Ureter (tissue), 1 donor: ENCODE measurements around the gene FBXO4. TPM values are rescaled to one million over a fixed set of nuclear protein-coding genes. Genes with fewer than 3 reads are reported as not detected.

Experiments
- DNase-seq: peaks from one replicate; pipeline ENCODE4 v3.0.0-alpha.2; 2020; ENCODE audit warnings: low spot score
- total RNA-seq: library from RNA; stranded (reverse); gene quantifications from one replicate; pipeline ENCODE4 v1.2.4, GENCODE V29; 2023
- donor health status: DM: yes; HTN: yes; CAD: no.

The FBXO4 gene
- 16.2 TPM for total RNA-seq

GRCh38 chr5:41924872-41925554 is at the start of gene FBXO4:
FBXO4 (plus strand) TSS chr5:41925281; CDS start chr5:41925310, 29 bp downstream.
- DNase-seq = peak; percentile 88

DNA sequence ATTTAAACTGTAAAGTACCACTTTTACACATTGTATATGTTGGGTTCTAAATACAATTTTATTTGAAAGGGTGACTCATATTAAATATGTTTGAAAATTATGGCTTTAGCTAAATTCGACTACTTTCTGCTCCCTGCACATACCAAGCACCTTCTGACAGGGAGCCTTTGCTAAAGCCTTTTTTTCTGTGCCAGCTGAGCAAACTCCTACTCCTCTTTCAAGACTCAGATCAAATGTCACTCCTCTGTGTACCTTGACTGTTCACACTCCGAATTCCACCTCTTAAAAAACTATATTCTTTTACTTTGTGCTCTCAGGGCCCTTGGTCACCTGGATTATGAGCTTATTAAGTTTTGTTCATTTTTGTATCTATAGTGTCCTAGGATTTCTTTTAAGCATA is 48.4 kb upstream of the FBXO4 start:
- no peak for DNase-seq

DNA sequence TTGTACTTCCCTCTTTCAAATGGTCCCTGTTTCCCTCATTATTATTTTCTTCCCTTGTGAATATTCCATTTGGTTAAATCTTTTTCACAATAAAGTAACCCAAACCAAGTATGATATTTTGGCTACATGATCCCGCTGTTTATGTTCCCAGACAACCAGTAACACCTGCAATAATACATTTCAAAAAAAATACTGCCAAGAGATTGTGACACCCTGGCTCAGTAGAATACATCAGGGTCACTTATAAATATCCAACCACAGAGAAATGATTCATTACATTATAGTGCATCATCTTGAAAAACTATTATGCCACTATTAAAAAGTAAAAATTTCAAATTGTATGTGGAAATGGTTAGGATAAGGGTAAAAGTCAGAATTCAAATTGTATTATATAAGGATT is 47.7 kb upstream of the FBXO4 start:
- DNase-seq = no peak

DNA sequence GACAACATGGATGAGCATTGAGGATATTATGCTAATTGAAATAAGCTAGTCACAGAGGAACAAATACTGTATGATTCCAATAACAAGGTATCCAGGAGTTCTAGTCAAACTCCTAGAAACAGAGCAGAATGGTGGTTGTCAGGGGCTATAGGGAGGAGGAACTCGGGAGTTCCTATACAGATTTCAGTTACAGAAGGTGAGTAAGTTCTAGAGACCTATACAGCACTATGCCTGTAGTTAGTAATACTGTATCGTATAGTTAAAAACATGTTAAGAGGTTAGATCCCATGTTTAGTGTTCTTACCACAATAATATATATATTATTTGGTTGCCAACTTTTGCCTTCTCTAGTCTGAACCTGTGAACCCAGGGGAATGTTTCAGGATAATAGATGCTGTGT is 46.9 kb upstream of the FBXO4 start:
- no peak for DNase-seq

- DNase-seq = no peak
Observed at GRCh38 chr5:41878643-41879478, 46.2 kb upstream of the FBXO4 start.

DNA sequence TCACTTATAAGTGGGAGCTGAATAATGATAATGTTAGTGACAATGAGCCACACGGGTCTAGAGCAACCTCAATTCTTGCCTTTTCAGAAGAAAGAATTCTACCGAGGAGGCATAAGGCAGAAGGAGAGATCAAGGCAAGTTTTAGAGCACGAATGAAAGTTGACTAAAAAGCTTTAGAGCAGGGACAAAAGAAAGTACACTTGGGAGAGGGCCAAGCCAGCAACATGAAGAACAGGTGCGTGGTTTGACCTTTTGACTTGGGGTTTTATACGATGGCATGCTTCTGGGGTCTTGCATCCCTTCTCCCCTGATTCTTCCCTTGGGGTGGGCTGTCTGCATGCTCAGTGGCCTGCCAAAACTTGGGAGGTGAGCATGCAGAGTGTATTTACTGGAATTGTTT is 42.3 kb upstream of the FBXO4 start:
- DNase-seq = no peak

GRCh38 chr5:41883243-41883642 is 41.8 kb upstream of the FBXO4 start:
- no peak for DNase-seq

DNA sequence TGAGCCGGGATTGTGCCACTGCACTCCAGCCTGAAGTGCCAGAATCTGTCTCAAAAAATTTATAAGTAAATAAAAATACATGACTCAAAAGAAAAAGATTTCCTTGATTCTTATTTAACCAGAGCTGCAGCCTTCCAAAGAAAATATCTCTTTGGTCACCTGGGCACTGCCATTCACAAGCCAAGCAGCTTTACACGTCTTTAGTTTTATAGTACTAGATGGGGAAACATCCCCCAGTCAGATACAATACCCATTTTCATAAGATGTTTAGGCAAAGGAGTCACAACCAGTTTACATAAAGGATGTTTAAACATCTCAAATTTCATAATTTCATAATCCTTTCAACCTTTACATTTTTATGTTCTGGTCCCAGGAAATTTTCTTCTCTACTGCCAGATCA is 41.1 kb upstream of the FBXO4 start:
- DNase-seq = no peak

GRCh38 chr5:41885286-41885685 is 39.8 kb upstream of the FBXO4 start:
- DNase-seq = no peak

DNA sequence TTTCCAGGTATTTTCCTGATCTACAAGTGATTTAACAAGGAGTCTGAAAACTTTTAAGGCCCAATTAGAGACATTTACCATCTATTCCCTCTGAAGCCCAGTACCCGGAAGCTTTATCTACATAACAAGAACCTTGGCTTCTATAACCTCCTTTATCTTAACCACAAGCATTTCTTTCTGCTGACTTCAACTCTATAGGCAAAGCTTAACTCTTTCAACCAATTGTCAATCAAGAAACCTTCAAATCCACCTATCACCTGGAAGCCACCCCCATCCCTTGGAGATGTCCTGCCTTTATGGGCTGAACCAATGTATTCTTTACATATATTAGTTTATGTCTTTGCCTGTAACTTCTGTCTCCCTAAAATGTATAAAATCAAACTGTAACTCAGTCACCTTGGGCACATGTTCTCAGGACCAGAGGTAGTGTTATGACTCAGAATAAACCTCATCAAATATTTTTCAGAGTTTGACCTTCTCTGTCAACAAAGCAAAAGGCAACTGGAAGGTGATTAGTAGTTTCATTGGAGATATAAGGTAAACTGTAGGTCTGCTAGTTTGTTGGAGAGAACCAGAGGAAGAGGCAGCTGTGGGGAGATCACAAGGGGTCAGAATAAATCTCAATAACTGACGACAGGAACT is 33.9 kb upstream of the FBXO4 start:
- no peak for DNase-seq

DNA sequence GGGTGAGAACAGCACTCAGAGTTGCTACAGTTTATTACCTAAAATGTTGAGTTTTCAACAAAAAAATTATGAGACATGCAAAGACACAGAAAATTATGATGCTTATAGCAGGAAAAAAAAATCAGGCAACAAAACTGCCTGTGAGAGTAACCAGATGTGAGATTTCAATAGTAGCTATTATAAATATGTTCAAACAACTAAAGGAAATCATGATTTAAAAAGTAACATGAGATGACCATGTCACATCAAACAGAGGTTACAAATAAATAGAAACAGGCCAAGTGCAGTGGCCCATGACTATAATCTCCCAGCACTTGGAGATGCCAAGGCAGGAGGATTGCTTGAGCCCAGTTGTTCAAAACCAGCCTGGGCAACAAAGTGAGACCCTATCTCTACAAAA is 33.0 kb upstream of the FBXO4 start:
- DNase-seq = no peak

- DNase-seq = no peak
Observed at GRCh38 chr5:41893074-41893851, 31.8 kb upstream of the FBXO4 start.

DNA sequence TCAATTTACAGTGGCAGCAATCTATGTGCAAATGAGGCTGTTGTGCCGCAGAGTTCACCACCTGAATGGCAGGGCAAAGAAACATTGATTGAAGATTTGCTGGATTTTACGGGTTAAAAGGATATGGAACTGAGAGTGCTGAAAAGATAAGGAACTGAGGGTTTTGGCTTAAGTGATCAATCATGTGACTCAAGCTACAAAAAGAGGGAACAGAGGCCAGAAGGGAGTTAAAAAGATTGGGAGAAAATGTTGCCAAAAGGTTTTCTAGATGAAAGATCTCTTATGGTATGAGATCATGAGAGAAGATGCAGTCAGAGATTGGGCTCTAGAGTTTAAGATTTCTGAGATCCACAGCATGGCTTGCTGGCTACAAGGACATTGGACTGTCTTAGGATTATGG is 28.9 kb upstream of the FBXO4 start:
- DNase-seq = no peak

- no peak for DNase-seq
Observed at GRCh38 chr5:41903382-41903891, 21.6 kb upstream of the FBXO4 start.

DNA sequence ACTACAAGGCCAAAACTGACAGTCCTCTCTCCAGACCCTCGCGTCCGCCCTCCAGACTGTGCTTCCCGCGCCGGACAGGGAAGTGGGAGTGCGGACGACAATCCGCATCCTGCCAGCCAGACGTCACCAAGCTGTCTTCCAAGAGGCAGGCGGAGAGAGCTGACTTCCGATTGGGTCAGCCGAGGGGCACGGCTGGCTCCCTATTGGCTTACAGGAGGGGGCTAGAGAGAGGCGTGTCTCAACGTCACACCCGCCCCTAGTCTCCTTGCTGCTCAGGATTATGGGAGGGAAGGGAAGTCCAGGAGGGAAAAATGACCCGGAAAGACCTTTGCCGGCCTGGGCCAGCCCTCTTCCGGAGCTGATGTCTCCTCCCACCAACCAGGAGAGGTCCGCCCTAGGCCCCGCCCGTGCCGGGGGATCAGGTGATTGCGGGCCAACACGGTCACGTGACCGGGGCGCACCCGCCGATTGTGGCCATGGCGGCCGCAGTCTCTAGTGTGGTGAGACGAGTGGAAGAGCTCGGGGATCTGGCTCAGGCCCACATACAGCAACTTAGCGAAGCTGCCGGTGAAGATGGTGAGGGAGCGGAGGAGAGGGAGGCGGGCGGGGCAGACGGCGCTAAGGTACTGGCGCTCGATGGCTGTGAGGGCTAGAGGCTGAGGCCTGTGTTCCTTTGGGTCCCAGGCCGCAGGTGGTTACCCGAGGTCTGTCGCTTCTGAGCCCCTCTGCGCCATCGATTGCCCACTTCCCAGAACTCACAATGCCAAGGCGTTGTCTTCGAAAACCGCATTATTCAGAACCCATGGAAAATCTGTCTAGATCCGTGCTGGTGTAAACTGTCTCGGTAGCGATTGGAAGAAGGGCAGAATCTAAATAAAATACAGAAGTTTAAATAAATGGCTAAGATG is 20.9 kb upstream of the FBXO4 start, which contains the start of gene RIMOC1:
TSS of gene RIMOC1 (plus strand) at position 453 of the 908 bp plus-strand sequence. CDS start at position 477, 24 bp downstream.
- DNase-seq = peak; percentile 99

DNA sequence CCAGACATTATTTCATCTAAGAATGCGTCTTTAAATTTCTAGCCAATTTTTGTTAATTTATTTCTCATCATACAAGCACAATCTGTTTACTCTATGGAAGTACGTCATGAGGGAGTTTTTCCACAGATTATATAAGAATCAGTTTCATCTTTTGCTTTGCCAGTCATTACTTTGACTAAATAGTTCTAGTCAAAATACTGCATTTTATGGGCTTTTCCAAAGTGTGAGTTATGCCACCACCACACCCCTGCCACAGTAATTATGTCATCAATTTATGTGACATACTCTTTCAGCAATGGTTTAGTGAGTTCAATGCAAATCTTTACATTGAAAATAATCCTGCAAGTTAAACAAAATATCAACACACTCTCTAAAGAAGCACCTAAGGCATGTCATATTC is 18.9 kb upstream of the FBXO4 start:
- DNase-seq = no peak

DNA sequence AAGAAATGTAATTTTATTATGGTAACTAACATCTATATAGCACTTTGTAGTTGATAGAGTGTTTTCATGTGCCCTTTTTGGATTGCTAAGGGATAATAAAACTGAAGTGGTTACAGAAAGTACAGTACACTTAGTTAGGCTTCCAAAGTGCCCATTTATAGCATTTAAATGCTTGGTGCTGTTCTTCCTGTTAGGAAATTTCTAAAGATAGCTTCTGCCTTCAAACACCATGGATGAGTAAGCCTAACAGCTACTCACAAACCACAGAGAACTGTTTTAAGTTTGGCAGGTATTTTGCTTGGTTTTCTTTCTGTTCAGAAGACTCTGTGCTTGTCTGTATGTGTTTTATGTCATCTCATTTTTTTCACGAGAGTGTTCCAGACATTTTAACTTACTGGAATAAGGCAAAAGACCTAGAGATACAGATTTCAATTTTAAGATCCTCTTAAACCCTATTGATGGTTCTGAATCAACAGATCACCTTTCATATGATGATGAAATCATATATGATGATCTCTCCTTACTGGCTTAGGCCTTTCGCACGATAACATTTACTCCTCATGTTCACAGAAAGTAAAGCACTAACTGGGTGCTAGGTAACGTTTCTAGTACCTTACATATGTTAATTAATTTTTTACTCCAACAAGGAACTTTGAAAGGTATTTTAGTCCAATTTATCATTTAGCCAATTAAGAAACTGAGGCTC is 16.6 kb upstream of the FBXO4 start:
- DNase-seq = no peak

- no peak for DNase-seq
Observed at GRCh38 chr5:41918105-41918504, 7.0 kb upstream of the FBXO4 start.

DNA sequence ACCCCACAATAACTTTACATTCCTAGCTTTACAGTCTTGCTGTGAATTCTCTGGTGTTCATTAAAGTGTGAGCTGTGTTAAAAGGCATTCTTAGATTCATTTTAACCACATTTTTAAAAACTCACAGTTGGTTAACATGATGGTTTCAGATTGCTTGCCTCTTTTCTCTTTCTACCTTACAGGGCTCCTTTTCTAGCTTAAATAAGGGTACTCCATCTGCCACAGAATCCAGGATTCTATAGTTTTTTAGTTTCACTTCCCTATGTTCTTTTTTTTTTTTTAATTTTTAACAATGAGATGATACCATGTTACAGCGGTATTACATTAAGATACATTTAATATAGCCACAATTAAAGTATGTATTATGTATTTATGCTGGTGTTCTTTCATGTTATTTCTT is 3.9 kb upstream of the FBXO4 start:
- DNase-seq = no peak

- DNase-seq = no peak
Observed at GRCh38 chr5:41921874-41922273, 3.2 kb upstream of the FBXO4 start.
